HG03571 (cell line): ENCODE measurements around the gene FBLN7.

Source experiments
- ATAC-seq: cut with Tn5 transposase; IDR thresholded peaks from one replicate; pipeline ENCODE4 v1.9.1; 2021; ENCODE audit not compliant: unreplicated experiment

The FBLN7 gene

DNA sequence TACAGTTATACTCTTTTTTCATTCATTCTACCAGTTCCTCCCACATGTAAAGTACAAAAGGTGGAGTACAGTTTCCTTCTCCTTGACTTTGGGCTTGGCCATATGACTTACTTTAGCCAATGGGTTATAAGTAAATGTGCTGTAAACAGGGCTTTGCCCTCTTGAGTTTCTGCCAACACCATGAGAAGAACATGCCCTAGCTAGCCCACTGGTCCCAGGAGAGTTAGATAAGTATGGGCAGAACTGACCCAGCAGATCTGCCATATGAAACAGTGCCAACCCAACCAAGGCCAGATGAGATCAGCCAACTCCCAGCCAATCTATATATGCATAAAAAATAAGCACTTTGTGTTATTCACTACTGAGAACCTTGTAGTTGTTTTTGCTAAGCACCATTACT, 91.2 kb downstream of the FBLN7 start:
- ATAC-seq = no peak

DNA sequence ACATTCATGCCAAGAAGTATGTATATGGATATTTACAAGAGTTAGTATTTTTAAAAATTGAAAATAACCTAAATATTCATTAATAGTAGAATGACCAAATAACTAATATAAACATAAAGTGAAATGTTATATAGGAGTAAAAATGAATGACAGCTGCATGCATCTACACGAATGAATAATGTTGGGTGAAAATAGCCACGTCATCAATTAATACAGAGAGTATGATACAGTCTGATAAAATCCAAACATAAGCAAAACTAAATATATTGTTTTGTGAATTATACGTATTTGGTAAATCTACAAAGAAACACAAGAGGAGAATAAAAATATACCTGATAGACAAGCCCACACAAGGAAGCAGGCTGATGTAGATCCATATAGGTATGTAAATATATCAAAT, 92.2 kb downstream of the FBLN7 start:
- ATAC-seq = no peak
